HG03457 (cell line): Measurements from ENCODE around the gene TAF4.
"Not testable (repeated sequence)": the region's sequence is repeated elsewhere in the genome, so short reads cannot be mapped to it uniquely, and the experiment has no call there.

Experiments used
- ATAC-seq: cut with Tn5 transposase; IDR thresholded peaks from one replicate; pipeline ENCODE4 v1.9.1; 2021; ENCODE audit warnings: moderate number of reproducible peaks; ENCODE audit not compliant: unreplicated experiment

Gene TAF4

GRCh38 chr20:61949714-61950640, 115.7 kb downstream of the TAF4 start:
- ATAC-seq = no peak

GRCh38 chr20:61949363-61949713, 116.3 kb downstream of the TAF4 start:
- no peak for ATAC-seq

- no peak for ATAC-seq
Observed at GRCh38 chr20:61948586-61949362, 116.9 kb downstream of the TAF4 start.

GRCh38 chr20:61948056-61948455, 117.6 kb downstream of the TAF4 start:
- ATAC-seq = not testable (repeated sequence)

GRCh38 chr20:61945495-61945894, 120.2 kb downstream of the TAF4 start:
- not testable (repeated sequence) for ATAC-seq

GRCh38 chr20:61944967-61945366, 120.7 kb downstream of the TAF4 start:
- not testable (repeated sequence) for ATAC-seq

- no peak for ATAC-seq
Observed at GRCh38 chr20:61942526-61942925, 123.2 kb downstream of the TAF4 start.

GRCh38 chr20:61941721-61942405, 123.8 kb downstream of the TAF4 start:
- no peak for ATAC-seq

- no peak for ATAC-seq
Observed at GRCh38 chr20:61940976-61941720, 124.5 kb downstream of the TAF4 start.

GRCh38 chr20:61940491-61940890, 125.2 kb downstream of the TAF4 start:
- ATAC-seq = no peak

- ATAC-seq = no peak
Observed at GRCh38 chr20:61939691-61940360, 125.9 kb downstream of the TAF4 start.

- no peak for ATAC-seq
Observed at GRCh38 chr20:61938839-61939690, 126.6 kb downstream of the TAF4 start.

- no peak for ATAC-seq
Observed at GRCh38 chr20:61937963-61938838, 127.5 kb downstream of the TAF4 start.

- ATAC-seq = no peak
Observed at GRCh38 chr20:61937146-61937962, 128.3 kb downstream of the TAF4 start.

- no peak for ATAC-seq
Observed at GRCh38 chr20:61936701-61937131, 129.0 kb downstream of the TAF4 start.

GRCh38 chr20:61935926-61936700, 129.6 kb downstream of the TAF4 start:
- no peak for ATAC-seq
